HG03457 (cell line): ENCODE data around the gene PGM5.

Experiments used
- ATAC-seq: cut with Tn5 transposase; IDR thresholded peaks from one replicate; pipeline ENCODE4 v1.9.1; 2021; ENCODE audit warnings: moderate number of reproducible peaks; ENCODE audit not compliant: unreplicated experiment

PGM5 gene

GRCh38 chr9:68431307-68431706 lies 74.9 kb downstream of the PGM5 start:
- no peak for ATAC-seq

- no peak for ATAC-seq
Measured at GRCh38 chr9:68433531-68434110, 77.2 kb downstream of the PGM5 start.

- ATAC-seq = no peak
Measured at GRCh38 chr9:68437785-68438184, 81.4 kb downstream of the PGM5 start.

DNA sequence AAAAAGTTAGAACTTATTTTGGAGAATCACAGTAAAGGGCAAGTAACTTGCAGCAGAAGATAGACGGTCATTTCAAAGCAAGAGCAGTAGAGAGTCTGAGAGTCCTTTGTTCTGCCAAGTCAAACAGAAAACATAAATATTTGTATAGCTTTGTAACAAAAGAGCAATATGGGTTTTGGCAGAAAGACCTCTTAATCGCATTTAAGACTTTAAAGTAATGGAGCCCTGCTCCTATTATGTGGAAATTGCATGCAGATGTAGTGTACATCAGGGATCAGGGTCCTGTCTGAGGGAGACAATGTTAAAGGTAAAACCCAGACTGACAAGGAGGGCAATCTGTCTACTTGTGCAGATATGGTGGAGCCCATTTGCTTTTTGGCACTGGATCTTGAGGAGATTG lies 87.2 kb downstream of the PGM5 start:
- ATAC-seq = no peak

- ATAC-seq = no peak
Measured at GRCh38 chr9:68446836-68447235, 90.4 kb downstream of the PGM5 start.

GRCh38 chr9:68447611-68448010 lies 91.2 kb downstream of the PGM5 start:
- ATAC-seq = no peak

DNA sequence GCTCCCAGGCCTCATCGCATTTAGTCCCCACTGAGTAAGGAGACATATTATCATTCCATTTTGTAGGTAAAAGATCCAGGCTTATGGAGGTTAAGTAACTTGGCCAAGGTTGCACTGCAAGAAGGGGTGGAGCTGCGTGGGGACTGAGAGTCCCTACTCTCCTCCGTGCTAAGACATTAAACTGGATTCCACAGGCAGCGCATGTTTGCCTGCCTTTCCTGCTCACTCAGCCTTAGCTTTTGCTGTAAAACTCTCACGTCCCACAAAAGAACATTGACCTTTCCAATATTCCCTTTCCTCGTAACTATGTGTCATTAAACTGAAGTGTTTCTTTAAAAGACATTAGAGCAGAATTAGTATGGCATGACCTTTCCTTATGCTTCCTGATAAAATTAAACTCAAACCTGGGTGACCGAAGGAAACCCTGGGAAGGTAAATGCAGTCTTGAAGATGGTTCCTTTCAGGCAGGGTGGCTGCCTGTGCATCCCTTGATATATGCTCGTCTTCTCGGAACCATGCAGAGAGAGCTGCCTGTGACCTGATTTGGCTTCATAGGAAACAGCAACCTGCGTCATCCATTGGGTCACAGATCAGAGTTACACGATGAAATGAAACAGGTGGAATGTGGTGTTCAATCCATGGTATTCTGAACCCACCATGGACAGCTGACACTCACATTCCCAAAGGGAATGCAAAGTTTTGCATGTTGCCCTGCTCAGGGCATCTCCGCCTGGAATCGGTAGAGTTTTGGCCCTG lies 98.3 kb downstream of the PGM5 start:
- ATAC-seq = no peak

DNA sequence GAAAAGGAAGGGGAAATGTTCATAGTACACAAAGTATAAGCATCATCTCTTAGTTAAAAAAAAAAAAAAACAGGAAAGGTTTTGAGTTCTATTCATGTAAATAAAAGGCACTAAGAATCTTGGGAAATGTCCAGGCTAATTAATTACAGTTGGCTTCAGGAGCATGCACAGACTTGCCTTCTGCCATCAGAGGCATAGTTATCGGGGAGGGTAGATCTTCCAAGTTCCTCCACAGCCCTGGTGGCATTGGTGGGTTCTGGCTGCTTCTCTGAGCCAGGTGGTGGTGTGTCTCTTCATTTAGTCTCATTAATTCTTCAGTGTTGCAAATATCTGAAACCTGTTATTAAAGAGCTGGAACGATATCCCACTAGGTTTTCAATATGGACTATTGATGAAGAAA lies 99.0 kb downstream of the PGM5 start:
- ATAC-seq = no peak

DNA sequence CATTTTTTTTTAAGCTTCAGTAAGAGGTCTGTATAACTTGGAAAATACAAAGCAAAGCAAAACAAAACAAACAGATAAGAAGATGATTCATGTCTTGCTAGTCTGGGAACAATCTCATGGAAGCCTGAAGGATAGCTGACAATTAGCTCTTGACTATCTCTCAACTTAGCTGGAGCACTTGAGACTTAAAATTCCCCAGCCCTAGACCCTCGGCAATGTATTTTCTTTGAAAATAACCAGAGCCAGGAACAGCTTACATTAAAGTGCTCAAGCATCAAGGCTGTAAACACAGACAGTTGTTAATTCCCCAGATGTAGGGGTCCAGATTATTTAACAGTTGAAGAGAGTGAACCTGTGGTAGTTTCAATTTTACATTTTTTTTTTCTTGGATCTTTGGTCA lies 101.4 kb downstream of the PGM5 start:
- no peak for ATAC-seq

- no peak for ATAC-seq
Measured at GRCh38 chr9:68458918-68459317, 102.5 kb downstream of the PGM5 start.

- no peak for ATAC-seq
Measured at GRCh38 chr9:68462105-68462775, 105.8 kb downstream of the PGM5 start.

- ATAC-seq = no peak
Measured at GRCh38 chr9:68470067-68470466, 113.7 kb downstream of the PGM5 start.

GRCh38 chr9:68470634-68471033 lies 114.2 kb downstream of the PGM5 start:
- no peak for ATAC-seq

DNA sequence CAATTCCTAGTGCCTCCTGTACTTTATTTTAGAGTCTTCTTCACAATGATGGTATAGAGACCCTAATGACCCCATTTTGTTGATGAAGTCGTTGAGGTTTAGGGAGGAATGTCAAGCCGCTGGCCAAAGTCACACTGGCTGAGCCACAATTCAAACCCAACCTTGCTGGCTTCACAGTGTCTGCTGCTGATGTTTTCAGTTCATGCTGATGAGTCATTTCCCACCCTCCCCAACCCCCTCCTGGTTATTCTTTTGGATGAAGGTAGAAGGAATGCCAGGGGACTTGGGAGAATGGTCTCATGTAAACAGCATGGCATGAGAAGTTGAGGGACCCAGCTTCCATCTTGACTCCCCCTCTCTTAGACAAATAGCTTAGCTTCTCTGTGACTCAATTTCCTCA lies 115.7 kb downstream of the PGM5 start:
- no peak for ATAC-seq

GRCh38 chr9:68473790-68474189 lies 117.4 kb downstream of the PGM5 start:
- ATAC-seq = no peak

DNA sequence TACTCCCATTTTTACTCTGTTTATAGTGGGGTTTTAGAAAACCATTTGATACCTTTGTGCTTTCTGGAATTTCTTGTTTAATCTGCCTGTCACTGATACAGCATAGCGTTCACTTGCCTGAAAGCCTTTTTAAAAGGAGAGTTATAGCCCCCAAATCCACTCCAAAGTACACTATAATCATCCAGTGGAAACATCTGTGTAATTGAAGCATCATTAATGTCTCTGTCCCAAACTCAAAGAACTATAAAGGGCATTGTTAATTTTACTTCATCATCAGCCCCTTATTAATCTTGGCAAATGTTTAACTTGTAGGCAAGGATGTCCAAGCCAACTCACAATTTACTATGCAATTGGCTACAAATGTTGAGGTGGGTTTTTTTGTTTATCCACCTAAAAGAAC lies 120.0 kb downstream of the PGM5 start:
- ATAC-seq = no peak

DNA sequence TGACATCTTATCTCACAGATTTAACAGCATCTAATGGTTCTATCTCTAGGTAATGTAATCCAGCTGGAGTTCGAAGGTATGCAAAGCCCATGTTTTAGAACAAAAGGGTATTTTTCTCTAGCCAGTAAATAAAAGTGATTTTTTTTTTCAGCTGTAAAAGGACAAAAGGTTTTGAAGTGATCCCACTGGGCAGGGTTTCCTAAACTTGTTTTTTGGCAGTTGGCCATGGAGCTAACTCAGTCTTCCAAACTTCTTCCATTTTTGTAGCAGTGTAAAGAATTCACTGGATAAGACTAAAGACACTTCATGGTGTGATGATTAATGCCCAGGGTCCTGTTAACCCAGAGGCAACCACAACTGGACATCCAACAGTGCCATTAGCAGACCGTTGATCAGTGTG lies 120.4 kb downstream of the PGM5 start:
- no peak for ATAC-seq

- ATAC-seq = no peak
Measured at GRCh38 chr9:68480807-68481206, 124.4 kb downstream of the PGM5 start.

DNA sequence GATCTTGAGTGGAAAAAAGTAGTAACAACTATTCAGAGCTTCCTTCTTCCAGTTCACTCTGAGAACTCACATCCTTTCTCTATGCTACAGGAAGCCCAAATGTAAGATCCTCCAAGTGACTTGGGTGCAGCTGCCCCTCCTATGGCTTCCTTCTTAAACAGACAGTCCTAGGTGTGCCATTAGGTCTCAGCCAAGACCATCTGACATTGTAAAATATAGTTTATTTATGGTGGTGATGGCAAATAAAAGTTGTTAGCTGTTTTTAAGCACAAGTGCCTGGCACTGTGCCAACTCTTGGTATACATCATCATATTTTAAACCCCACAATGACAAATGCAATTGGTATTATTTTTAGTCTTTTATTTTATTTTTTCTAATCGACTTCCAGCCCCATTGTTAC lies 126.1 kb downstream of the PGM5 start:
- ATAC-seq = no peak

- ATAC-seq = no peak
Measured at GRCh38 chr9:68488126-68488525, 131.7 kb downstream of the PGM5 start.

DNA sequence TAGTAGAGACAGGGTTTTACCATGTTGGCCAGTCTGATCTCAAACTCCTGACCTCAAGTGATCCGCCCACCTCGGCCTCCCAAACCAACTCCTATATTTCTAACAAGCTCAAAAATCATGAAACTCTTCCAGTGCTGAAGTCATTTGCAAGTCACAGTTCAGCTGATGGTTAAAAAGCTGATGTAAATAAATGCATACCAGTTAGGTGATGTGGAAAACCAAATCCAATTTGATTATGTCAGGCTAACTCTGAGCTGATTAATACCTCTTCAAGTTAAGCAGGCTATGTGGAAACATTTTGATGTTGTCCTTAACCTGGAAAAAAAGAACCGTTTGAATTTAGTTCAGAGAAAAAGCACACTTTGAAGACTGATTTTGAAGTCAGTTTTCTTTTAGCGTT lies 133.2 kb downstream of the PGM5 start:
- ATAC-seq = no peak

- ATAC-seq = no peak
Measured at GRCh38 chr9:68492806-68493205, 136.4 kb downstream of the PGM5 start.
